ENCODE measurements around the gene TESPA1.

TESPA1 gene

DNA sequence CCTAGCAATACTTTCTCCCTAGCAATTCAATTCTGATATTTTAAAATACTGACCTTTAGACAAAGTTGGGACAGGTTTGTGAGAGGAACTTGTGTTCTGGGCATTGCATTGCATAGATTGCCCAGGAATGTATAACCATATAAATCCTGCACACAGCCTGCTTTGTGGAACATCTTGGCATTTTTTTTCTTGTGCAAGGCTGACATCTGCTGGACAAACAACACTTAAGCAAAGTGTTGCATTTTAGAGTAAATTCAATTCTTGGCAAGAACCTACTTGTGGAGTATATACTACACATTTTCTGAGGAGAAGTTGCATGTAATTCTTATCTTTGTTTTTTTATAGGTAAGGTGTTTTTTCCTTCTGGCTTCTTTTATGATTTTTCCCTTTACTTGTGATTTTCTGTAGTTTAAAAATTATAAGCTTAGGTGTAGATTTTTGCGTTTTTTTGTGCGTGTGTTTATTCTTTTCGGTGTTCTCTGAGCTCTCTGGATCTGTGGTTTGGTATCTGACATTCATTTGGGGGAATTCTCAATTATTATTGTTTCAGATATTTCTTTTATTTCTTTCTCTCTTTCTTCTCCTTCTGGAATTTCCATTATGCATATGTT, 26.4 kb downstream of the TESPA1 start:
- no peak overlapping the region for H3K4me3 ChIP-seq (ENCODE audit: low read length)
- peak; percentile 77 for DNase-seq (ENCODE audit: low read depth)
- TF ChIP-seq, protein P1, sequence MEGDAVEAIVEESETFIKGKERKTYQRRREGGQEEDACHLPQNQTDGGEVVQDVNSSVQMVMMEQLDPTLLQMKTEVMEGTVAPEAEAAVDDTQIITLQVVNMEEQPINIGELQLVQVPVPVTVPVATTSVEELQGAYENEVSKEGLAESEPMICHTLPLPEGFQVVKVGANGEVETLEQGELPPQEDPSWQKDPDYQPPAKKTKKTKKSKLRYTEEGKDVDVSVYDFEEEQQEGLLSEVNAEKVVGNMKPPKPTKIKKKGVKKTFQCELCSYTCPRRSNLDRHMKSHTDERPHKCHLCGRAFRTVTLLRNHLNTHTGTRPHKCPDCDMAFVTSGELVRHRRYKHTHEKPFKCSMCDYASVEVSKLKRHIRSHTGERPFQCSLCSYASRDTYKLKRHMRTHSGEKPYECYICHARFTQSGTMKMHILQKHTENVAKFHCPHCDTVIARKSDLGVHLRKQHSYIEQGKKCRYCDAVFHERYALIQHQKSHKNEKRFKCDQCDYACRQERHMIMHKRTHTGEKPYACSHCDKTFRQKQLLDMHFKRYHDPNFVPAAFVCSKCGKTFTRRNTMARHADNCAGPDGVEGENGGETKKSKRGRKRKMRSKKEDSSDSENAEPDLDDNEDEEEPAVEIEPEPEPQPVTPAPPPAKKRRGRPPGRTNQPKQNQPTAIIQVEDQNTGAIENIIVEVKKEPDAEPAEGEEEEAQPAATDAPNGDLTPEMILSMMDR (IDR thresholded peaks at IDR 0.05; ENCODE audit: insufficient read depth, low read depth, low read length, missing control alignments): peak; percentile 64

DNA sequence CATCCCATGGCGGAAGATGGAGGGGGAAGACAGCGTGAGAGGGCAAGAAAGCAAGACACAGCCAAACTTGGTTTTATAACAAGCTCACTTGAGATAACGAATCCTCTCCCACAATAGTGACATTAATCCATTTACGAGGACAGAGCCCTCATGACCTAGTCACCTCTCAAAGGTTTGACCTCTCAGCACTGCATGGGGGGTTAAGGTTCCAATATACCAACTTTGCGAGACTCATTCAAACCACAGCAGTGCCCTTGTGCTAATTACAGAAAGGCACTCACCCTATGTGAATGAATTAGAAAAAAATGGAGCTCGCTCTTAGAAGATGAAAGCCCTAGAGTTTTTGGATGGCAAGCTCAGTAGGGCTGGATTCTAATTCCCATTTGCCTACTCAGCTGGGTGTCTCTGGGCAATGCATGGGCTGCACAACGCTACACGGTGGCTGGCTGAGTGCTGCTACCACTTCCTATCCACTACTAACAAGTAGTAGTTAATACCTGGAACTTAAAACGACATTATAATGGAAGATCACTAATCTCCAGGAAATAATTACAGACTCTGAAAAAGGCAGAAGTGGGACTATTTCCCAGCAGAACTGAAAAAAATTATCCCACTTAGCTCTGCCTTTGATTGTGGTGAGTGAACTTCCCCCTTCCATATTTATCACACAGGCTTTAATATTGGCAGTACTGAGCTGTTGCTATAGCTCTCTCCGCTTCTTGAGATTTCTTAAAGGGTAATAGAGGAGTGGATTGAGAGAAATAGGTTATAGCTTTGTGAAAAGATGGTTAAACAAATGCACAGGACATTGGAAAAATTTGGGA, 27.5 kb downstream of the TESPA1 start:
- no peak overlapping the region for H3K4me3 ChIP-seq (ENCODE audit: low read length)
- no peak for DNase-seq (ENCODE audit: low read depth)
- TF ChIP-seq, protein P1 (IDR thresholded peaks at IDR 0.05; ENCODE audit: insufficient read depth, low read depth, low read length, missing control alignments): no peak

DNA sequence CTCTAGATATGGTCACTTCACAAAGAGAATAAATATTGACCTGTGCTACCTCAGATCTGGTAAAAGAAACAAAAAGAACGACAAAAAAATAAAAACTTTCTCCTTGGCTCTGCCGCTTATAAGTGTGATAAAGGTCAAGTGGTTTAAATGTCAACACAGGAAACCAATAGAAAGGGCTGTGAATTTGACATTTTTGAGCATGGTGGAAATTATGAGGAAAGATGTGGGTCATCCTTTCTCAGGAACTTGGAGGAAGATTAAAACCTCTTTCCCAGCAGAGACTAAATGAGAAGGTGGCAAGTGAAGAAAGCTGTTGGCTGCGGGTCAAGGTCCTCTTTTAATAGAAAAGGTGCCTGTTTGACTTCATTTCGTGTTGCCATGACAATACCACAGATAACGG, 28.2 kb downstream of the TESPA1 start:
- TF ChIP-seq, protein P1 (IDR thresholded peaks at IDR 0.05; ENCODE audit: insufficient read depth, low read depth, low read length, missing control alignments): no peak
- no peak overlapping the region for H3K4me3 ChIP-seq (ENCODE audit: low read length)
- DNase-seq (ENCODE audit: low read depth): no peak

DNA sequence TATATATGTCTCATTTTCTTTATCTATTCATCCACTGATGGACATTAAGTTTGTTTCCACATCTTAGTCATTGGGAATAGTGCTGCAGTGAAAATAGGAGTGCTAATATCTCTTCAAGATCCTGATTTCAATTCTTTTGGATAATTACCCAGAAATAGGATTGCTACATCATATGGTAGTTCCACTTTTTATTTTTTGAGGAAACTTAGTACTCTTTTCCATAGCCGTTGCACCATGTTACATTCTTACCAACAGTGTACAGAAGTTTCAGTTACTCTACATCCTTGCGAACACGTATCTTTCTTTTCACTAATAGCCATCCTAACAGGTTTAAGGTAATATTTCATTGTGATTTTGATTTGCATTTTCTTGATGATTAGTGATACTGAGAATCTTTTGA, 29.8 kb downstream of the TESPA1 start:
- TF ChIP-seq, protein P1 (IDR thresholded peaks at IDR 0.05; ENCODE audit: insufficient read depth, low read depth, low read length, missing control alignments): no peak
- H3K4me3 ChIP-seq (ENCODE audit: low read length): no peak overlapping the region
- DNase-seq (ENCODE audit: low read depth): no peak

DNA sequence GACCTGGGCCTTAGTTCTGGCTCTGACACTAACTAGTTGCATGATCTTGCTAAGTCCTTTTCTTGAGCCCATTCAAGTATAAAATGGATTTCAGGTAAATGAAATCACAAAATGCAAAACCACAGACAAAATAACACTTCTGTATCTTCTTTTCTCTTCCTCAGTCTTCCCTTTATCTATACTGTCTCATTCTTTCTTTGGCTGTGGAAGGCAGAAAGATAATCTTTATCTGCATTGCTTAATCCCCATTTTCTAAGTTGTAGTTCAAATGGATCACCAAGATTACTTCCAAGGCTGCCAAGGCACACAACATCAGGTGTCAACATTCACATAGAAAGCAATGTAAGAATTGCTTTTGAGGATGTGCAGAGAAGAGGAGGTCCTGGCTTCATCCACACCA, 30.3 kb downstream of the TESPA1 start:
- no peak overlapping the region for H3K4me3 ChIP-seq (ENCODE audit: low read length)
- no peak for DNase-seq (ENCODE audit: low read depth)
- TF ChIP-seq, protein P1 (IDR thresholded peaks at IDR 0.05; ENCODE audit: insufficient read depth, low read depth, low read length, missing control alignments): no peak

DNA sequence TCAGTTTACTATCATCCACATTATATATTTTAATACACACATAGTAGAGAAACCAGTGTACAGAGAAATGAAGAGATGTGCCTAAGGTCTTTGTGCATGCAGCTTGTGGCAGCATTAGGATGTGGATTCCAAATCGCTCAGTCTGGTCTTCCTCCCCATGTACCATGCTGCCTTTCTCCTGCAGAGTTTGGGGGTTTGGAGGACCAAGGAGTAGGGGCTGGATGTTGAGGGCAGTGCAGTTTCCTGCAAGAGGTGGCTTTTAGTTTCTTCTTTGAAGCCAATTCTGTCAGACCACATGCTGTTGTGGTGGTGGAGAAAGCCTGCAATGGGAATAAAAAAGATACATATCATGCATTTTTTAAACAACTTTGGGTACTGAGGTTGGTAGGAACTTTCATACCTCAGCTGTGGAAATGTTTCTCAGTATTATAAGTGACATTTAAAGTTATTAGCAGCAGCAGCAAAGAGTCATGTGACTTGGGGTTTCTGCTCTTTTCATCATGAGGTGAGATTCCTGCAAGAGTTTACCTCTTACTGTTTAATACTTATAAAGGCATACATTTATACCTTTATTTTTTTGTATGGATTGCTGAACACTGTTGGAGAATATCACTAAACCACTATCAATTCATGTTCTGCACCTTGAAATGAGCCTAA, 34.4 kb downstream of the TESPA1 start:
- DNase-seq (ENCODE audit: low read depth): no peak
- no peak overlapping the region for H3K4me3 ChIP-seq (ENCODE audit: low read length)
- TF ChIP-seq, protein P1 (IDR thresholded peaks at IDR 0.05; ENCODE audit: insufficient read depth, low read depth, low read length, missing control alignments): no peak
